ENCODE data around the gene CLDN4. TPM values are rescaled to one million over a fixed set of nuclear protein-coding genes. Genes with fewer than 3 reads are reported as not detected.

CLDN4 gene
- total and polyA plus RNA-seq, 2 experiments from 2014 or later, result 570 to 909 TPM

DNA sequence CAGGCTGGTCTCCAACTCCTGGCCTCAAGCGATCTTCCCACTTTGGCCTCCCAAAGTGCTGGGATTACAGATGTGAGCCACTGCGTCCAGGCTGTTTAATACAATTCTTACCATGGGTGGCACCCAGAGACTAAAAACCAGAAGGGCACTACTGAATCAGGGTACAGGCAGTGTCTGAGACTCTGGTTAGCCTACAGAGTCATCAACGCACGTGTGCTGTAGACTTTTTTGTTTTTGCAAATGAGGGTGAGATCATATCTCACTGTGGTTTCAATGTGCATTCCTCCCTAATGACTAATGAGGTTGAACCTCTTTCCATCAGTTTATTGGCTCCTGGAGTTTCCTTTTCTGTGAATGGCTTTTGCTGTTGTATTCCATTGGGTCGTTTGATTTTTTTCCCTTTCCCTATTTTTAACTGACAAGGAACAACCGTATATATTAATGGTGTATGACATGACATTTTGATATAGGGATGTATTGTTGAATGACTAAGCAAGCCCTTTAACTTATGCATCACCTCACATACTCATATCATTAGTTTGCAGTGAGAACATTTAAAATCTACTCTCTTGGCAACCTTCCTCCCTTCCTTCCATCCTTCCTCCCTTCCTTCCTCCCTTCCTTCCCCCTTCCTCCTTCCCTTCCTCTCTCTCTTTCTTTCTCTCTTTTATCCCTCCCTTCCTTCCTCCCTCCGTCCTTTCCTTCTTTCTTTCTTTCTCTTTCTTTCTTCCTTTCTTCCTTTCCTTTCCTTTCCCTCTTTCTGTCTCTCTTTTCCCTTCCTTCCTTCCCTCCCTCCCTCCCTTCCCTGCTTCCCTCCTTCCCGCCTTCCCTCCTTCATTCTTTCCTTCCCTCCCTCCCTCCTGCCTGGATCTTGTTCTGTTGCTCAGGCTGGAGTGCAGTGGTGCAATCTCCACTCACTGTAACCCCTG, 20.9 kb downstream of the CLDN4 start:
- TF ChIP-seq EZH2phosphoT487 (IDR thresholded peaks at IDR 0.05; ENCODE audit: low read depth, severe bottlenecking, unreplicated experiment) (no peak), EZH2 (IDR thresholded peaks at IDR 0.05; ENCODE audit: borderline replicate concordance) (no peak)
- TF ChIP-seq, protein P1, sequence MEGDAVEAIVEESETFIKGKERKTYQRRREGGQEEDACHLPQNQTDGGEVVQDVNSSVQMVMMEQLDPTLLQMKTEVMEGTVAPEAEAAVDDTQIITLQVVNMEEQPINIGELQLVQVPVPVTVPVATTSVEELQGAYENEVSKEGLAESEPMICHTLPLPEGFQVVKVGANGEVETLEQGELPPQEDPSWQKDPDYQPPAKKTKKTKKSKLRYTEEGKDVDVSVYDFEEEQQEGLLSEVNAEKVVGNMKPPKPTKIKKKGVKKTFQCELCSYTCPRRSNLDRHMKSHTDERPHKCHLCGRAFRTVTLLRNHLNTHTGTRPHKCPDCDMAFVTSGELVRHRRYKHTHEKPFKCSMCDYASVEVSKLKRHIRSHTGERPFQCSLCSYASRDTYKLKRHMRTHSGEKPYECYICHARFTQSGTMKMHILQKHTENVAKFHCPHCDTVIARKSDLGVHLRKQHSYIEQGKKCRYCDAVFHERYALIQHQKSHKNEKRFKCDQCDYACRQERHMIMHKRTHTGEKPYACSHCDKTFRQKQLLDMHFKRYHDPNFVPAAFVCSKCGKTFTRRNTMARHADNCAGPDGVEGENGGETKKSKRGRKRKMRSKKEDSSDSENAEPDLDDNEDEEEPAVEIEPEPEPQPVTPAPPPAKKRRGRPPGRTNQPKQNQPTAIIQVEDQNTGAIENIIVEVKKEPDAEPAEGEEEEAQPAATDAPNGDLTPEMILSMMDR (IDR thresholded peaks at IDR 0.05; ENCODE audit: poor library complexity), result no peak
- H3K27ac ChIP-seq, result peak overlapping the region; percentile 89
- no peaks in the 10 kb centered on the region for H3K79me2 ChIP-seq
- H3K4me2 ChIP-seq, result no peak overlapping the region
- WGBS (ENCODE audit: low lambda C conversion rate, missing lambda C conversion rate), result 40% methylated on average over 7 of the region's 8 CpGs
- no peaks in the 10 kb centered on the region for H3K9me3 ChIP-seq (ENCODE audit: low read depth)
- H3K36me3 ChIP-seq (replicated peaks; ENCODE audit: insufficient read depth, low read depth), result no peaks in the 10 kb centered on the region
- peak; percentile 80 for DNase-seq (ENCODE audit: low spot score)
- no peak overlapping the region for H2AFZ ChIP-seq
- no peaks in the 10 kb centered on the region for H4K20me1 ChIP-seq (ENCODE audit: insufficient read depth, poor library complexity, severe bottlenecking)
- H3K9me2 ChIP-seq (replicated peaks; ENCODE audit: insufficient read depth), result no peaks in the 10 kb centered on the region
- no peak overlapping the region for H3K4me3 ChIP-seq
- peaks cover 18% of the 10 kb centered on the region for H3K4me1 ChIP-seq (ENCODE audit: insufficient read depth)
- H3K27me3 ChIP-seq, result no peaks in the 10 kb centered on the region

DNA sequence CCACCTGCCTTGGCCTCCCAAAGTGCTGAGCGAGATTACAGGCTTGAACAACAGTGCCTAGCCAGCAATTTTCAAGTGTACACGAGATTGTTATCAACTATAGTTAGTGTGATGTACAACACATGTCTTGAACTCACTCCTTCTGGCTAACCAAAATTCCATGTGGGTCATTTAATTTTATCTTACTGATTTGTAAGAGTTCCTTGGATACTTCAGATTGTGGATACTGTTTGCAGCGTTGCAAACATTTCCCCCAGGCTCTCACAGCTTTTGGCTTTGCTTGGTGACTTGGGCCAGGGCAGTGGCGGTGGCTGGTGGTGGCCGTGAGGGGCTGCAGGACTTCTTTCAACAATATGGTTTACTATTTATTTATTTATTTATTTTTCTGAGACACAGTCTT, 21.7 kb downstream of the CLDN4 start:
- H2AFZ ChIP-seq, result no peak overlapping the region
- H3K9me3 ChIP-seq (ENCODE audit: low read depth), result no peaks in the 10 kb centered on the region
- H3K4me1 ChIP-seq (ENCODE audit: insufficient read depth), result peaks cover 18% of the 10 kb centered on the region
- no peak for DNase-seq (ENCODE audit: low spot score)
- no peaks in the 10 kb centered on the region for H3K9me2 ChIP-seq (replicated peaks; ENCODE audit: insufficient read depth)
- H4K20me1 ChIP-seq (ENCODE audit: insufficient read depth, poor library complexity, severe bottlenecking), result no peaks in the 10 kb centered on the region
- no peak overlapping the region for H3K4me3 ChIP-seq
- H3K4me2 ChIP-seq, result no peak overlapping the region
- 74% methylated on average over 5 of the region's 5 CpGs for WGBS (ENCODE audit: low lambda C conversion rate, missing lambda C conversion rate)
- H3K79me2 ChIP-seq, result no peaks in the 10 kb centered on the region
- H3K27me3 ChIP-seq, result no peaks in the 10 kb centered on the region
- H3K27ac ChIP-seq, result peak overlapping the region; percentile 78
- no peaks in the 10 kb centered on the region for H3K36me3 ChIP-seq (replicated peaks; ENCODE audit: insufficient read depth, low read depth)
- TF ChIP-seq EZH2 (IDR thresholded peaks at IDR 0.05; ENCODE audit: borderline replicate concordance) (no peak), EZH2phosphoT487 (IDR thresholded peaks at IDR 0.05; ENCODE audit: low read depth, severe bottlenecking, unreplicated experiment) (no peak)

DNA sequence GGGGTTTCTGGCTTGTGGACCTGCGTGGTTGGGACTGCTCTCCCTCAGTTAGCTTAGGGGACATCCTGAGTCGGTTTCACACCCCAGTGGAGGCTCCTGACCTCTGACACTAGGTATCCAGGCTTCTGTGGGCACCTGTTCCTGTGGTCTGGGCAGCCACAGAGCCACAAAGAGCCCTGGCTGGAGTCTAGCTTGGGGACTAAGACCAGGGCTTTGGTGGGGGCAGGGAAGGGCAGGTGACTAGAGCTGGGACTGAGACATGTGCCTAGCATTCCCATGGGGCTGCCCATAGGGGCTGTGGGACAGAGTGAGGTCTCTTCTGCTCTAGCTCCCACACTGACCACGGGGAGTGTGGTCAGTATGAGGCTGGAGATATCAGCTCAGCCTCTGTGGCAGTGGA, 26.1 kb downstream of the CLDN4 start:
- H2AFZ ChIP-seq, result no peak overlapping the region
- H3K27me3 ChIP-seq, result no peaks in the 10 kb centered on the region
- H4K20me1 ChIP-seq (ENCODE audit: insufficient read depth, poor library complexity, severe bottlenecking), result no peaks in the 10 kb centered on the region
- H3K27ac ChIP-seq, result no peak overlapping the region
- 68% methylated on average over 3 of the region's 3 CpGs for WGBS (ENCODE audit: low lambda C conversion rate, missing lambda C conversion rate)
- no peaks in the 10 kb centered on the region for H3K9me2 ChIP-seq (replicated peaks; ENCODE audit: insufficient read depth)
- H3K4me3 ChIP-seq, result no peak overlapping the region
- H3K4me2 ChIP-seq, result no peak overlapping the region
- no peaks in the 10 kb centered on the region for H3K36me3 ChIP-seq (replicated peaks; ENCODE audit: insufficient read depth, low read depth)
- peaks cover 6% of the 10 kb centered on the region for H3K4me1 ChIP-seq (ENCODE audit: insufficient read depth)
- TF ChIP-seq EZH2phosphoT487 (IDR thresholded peaks at IDR 0.05; ENCODE audit: low read depth, severe bottlenecking, unreplicated experiment) (no peak), EZH2 (IDR thresholded peaks at IDR 0.05; ENCODE audit: borderline replicate concordance) (no peak)
- TF ChIP-seq, protein P1 (IDR thresholded peaks at IDR 0.05; ENCODE audit: poor library complexity), result no peak
- H3K9me3 ChIP-seq (ENCODE audit: low read depth), result no peaks in the 10 kb centered on the region
- DNase-seq (ENCODE audit: low spot score), result no peak
- no peaks in the 10 kb centered on the region for H3K79me2 ChIP-seq

DNA sequence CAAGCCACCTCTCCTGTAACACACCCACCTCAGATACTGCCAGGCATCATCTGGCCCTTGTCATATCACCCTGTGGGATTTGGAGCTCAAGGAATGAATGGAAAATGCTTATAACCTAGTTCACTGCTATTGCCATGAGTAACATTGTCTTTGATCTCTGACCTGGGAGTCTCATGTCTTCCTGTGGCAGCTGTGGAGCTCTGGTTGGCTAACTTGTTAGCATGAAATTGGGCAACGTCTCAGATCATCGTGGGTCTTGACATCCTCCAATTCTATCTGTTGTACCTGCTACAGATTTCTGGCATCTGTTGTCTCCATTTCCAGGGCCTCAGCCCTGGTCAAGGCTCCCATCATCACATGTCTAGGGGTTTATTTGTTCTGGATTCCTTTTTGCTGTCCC, 28.0 kb downstream of the CLDN4 start:
- 69% methylated on average over 2 of the region's 2 CpGs for WGBS (ENCODE audit: low lambda C conversion rate, missing lambda C conversion rate)
- no peaks in the 10 kb centered on the region for H3K79me2 ChIP-seq
- H2AFZ ChIP-seq, result no peak overlapping the region
- H3K27me3 ChIP-seq, result no peaks in the 10 kb centered on the region
- no peak overlapping the region for H3K4me3 ChIP-seq
- no peaks in the 10 kb centered on the region for H3K9me2 ChIP-seq (replicated peaks; ENCODE audit: insufficient read depth)
- H3K27ac ChIP-seq, result no peak overlapping the region
- no peaks in the 10 kb centered on the region for H3K36me3 ChIP-seq (replicated peaks; ENCODE audit: insufficient read depth, low read depth)
- TF ChIP-seq EZH2phosphoT487 (IDR thresholded peaks at IDR 0.05; ENCODE audit: low read depth, severe bottlenecking, unreplicated experiment), result no peak
- TF ChIP-seq, protein P1 (IDR thresholded peaks at IDR 0.05; ENCODE audit: poor library complexity), result no peak
- TF ChIP-seq EZH2 (IDR thresholded peaks at IDR 0.05; ENCODE audit: borderline replicate concordance), result no peak
- H4K20me1 ChIP-seq (ENCODE audit: insufficient read depth, poor library complexity, severe bottlenecking), result no peaks in the 10 kb centered on the region
- H3K4me1 ChIP-seq (ENCODE audit: insufficient read depth), result no peaks in the 10 kb centered on the region
- H3K4me2 ChIP-seq, result no peak overlapping the region
- DNase-seq (ENCODE audit: low spot score), result no peak
- no peaks in the 10 kb centered on the region for H3K9me3 ChIP-seq (ENCODE audit: low read depth)
